RKO (cell line): ENCODE results near the gene HIC2.
"Not testable (repeated sequence)": the region's sequence is repeated elsewhere in the genome, so short reads cannot be mapped to it uniquely, and the experiment has no call there.

Source experiments
- DNase-seq: peaks from one replicate; pipeline ENCODE4 v3.0.0-alpha.2; 2016; ENCODE audit warnings: low spot score

HIC2 gene

DNA sequence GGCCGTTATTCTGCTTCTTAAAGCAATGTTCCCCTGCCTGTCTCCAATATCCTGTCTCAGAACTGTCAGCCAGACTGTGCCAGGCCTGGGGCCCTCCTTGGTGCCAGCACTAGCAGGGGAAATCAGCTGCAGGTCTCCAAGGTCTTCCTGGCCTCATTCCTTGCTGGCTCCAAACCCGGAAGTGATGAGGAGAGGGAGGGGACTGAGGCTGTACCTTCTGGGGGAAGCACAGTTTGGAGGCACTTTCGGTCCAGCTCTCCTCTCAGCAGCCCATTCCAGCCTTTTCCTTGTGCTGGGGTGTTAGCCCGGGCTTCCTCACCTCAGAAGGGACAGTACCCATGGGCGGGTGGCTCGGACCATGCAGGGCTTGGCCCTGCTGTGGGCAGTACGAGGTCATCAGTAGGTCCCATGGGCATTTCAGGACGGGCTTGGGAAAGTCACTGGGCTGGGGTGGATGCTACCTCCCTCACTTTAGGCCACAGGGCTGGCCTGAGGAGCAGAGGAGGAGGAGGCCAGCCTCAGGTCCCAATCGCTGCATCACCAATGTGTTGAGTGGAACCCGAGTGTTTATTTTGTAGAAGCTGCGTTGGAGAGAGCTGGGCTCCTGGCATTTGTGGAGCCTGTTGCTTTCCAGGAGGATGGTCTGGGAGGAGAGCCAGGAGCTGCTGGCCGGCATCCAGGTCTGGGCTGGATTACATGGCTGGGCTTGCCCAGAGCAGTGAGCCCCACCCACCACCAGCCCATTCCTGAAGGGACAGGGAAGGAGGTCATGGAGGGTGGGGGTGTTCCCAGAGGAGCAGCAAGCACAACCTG lies 19.0 kb downstream of the HIC2 start:
- DNase-seq, result not testable (repeated sequence)

DNA sequence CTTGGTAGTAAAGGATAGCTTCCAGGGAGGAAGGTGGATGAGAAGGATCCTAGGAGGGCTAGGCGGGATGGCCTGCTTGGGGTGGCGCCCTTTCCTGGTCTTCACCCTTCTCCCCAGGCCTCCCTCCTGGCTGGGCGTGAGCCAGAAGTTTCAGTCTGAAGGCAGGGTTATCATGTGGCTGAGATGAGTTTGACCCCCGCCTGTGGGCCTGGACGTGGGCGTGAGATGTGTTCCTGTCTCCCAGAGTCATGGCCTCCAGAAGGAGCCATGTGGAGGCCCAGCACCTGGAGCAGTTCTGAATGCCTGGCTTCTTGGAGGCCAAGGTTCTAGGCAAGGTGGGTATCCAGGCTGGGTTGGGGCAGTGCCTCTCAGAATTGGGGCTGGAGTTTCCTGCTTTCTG lies 20.8 kb downstream of the HIC2 start:
- not testable (repeated sequence) for DNase-seq

DNA sequence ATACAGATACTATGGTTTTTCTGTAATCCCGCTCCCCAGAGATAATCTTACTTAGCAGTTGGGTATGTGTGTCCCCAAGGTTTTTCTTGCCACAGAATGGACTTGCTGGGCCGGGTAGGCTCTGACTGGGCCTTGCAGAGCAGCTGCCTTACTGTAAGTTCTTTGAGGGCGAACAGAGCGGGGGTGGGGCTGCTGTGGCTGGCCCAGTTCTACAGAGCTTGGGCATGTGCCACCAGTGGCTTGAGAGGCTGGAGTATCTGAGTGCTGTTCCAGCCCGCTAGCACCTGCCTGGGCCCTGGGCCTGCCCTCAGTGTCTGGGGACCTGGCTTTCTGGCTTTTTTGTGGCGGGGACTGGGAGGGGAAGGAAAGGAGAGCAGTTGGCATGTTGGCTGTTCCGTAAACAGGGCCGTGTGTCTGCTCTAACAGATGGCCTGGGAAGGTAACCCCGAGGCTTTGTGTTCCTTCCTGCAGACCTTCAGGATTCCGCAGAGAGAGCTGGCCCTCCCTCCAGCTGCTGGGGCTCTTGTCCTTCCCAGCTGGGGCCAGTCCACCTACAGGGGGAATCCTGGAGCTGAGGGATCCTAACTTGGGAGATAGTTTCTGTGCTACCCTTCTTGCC lies 23.0 kb downstream of the HIC2 start:
- not testable (repeated sequence) for DNase-seq

- not testable (repeated sequence) for DNase-seq
These were observed 23.5 kb downstream of the HIC2 start for GRCh38 chr22:21440676-21441075.

GRCh38 chr22:21441170-21441569 lies 24.0 kb downstream of the HIC2 start:
- DNase-seq, result not testable (repeated sequence)

GRCh38 chr22:21442123-21442522 lies 25.0 kb downstream of the HIC2 start:
- not testable (repeated sequence) for DNase-seq

- DNase-seq, result not testable (repeated sequence)
These were observed 25.5 kb downstream of the HIC2 start for GRCh38 chr22:21442646-21443045.

GRCh38 chr22:21443057-21443734 lies 26.0 kb downstream of the HIC2 start:
- no peak for DNase-seq

DNA sequence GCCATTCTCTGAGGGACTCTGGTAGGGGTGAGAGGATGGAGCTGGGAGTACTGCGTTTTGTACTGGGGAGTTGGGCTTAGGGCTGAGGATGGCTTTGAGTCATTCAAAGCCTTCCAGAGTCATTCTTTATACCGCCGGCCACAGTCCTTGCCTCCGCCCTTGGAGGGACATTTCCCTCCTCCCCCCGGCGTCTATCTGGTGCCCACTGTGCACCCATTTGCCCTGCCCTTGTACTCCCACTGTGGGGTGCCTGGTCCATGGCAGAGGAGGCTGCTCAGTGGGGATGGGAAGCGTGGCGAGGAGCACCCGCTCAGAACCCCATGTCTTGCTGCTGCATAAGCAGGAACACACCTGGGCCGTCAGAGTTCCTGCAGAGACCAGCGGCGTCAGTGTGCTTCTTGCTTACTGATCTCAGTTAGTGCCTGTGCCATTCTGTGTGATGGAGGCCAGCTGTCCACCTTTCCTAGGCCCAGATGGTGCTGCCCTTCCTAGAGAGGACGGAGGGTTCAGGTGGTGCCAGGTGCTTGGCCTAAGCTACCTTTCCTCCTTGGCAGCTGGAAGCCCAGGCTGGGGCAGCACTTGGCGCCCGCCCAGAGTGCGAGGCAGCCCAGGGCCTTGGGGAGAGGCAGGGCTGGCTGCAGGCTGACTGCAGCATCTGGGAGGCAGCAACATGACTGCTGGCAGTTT lies 26.7 kb downstream of the HIC2 start:
- DNase-seq, result no peak

DNA sequence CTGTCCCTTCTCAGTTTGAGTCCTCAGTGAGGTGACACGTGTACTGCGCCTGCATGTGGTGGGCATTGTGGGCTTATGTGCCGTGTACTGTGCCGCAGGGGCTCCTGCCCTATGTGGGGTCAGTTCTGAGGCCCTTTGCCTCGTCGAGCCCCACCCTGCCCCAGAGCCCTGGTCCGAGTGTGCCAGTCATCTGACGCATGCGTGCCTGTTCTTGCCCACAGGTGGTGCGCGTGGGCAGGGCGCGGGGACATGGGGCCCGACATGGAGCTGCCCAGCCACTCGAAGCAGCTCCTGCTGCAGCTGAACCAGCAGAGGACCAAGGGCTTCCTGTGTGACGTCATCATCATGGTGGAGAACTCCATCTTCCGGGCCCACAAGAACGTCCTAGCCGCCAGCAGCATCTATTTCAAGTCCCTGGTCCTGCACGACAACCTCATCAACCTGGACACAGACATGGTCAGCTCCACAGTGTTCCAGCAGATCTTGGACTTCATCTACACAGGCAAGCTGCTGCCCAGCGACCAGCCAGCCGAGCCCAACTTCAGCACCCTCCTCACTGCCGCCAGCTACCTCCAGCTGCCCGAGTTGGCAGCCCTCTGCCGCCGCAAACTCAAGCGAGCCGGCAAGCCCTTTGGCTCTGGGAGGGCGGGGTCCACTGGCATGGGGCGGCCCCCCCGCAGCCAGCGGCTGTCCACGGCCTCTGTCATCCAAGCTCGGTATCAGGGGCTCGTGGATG lies 27.7 kb downstream of the HIC2 start:
- DNase-seq, result no peak

DNA sequence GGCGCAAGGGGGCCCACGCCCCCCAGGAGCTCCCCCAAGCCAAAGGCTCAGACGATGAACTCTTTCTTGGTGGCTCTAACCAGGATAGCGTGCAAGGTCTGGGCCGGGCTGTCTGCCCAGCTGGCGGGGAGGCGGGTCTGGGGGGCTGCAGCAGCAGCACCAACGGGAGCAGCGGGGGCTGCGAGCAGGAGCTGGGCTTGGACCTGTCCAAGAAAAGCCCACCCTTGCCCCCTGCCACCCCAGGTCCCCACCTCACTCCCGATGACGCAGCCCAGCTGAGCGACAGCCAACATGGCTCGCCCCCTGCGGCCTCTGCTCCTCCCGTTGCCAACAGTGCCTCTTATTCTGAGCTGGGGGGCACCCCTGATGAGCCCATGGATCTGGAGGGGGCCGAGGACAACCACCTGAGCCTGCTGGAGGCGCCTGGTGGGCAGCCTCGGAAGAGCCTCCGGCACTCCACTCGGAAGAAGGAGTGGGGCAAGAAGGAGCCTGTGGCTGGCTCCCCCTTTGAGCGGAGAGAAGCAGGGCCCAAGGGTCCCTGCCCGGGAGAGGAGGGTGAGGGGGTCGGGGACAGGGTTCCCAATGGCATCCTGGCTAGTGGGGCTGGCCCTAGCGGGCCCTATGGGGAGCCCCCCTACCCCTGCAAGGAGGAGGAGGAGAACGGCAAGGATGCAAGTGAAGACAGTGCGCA lies 28.4 kb downstream of the HIC2 start:
- DNase-seq, result no peak

GRCh38 chr22:21446128-21446826 lies 29.1 kb downstream of the HIC2 start:
- no peak for DNase-seq

- DNase-seq, result no peak
These were observed 29.9 kb downstream of the HIC2 start for GRCh38 chr22:21446827-21447690.

DNA sequence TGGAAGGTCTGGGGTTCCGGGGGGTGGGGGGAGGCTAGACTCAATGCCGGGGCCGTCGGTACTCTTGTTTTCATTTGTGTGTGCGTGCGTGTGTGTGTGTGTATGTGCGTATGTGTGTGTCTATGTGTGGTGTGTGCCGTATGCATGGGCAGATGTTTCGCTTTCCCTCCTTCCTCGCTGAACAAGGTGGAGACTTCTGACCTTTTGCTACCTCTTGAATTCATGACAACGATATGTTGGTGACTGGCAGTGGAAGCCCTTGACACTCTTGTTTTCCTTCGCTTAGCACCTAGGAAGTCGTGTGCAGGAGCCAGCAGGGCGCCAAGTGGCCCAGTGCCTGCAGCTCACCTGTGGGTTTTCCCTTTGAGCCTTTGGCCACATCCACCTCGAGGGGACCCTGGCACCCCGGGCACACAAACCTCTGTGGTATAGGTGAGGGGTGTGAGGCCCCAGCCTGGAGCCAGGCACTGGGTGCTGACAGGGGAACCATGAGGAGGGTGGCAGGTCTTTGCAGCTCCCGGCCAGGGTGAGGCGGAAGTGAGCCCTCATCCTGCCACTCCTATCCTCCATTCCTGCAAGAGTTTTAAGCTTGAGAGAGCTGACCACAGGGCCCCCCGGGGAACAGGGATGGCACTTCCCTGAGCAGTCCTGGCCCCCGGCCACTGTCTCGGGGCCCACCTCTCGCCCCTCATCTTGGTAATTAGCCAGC lies 30.7 kb downstream of the HIC2 start:
- DNase-seq, result no peak

DNA sequence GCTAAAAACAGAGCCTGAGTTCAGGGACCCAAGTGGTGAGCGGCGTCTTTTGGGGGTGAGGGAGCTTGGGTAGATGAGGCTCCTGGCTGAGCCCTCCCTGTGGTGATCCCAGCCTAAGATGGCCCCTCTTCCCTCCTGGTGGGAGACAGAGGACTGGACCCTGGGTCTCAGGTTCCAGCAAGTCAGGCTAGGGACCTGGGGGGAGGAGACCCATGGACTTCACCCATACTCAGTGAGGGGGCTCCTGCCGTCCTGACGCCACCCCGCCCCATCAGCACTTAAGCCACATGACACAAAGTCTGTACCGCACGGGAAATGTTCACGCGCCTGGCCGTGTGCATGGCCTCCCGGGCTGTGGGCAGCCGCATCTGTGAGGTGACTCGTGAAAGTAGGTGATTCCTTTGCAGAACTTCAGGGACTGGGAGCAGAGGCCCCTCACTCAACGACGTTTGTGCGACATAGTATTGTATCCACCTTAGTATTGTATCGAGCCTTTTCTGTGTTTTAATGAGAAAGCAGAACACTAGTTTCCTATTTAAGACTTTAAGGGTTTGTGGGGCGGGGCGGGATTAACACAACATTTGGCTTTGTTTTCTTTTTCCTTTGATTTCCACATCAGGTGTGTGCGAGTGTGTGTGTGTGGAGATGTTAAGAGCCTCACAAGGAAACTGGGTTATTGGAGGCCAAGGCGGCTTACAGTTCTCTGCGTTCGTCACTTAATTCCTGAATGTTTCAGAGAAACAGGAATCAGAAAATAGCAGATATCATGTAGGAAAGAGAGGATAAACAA lies 31.7 kb downstream of the HIC2 start:
- DNase-seq, result no peak

DNA sequence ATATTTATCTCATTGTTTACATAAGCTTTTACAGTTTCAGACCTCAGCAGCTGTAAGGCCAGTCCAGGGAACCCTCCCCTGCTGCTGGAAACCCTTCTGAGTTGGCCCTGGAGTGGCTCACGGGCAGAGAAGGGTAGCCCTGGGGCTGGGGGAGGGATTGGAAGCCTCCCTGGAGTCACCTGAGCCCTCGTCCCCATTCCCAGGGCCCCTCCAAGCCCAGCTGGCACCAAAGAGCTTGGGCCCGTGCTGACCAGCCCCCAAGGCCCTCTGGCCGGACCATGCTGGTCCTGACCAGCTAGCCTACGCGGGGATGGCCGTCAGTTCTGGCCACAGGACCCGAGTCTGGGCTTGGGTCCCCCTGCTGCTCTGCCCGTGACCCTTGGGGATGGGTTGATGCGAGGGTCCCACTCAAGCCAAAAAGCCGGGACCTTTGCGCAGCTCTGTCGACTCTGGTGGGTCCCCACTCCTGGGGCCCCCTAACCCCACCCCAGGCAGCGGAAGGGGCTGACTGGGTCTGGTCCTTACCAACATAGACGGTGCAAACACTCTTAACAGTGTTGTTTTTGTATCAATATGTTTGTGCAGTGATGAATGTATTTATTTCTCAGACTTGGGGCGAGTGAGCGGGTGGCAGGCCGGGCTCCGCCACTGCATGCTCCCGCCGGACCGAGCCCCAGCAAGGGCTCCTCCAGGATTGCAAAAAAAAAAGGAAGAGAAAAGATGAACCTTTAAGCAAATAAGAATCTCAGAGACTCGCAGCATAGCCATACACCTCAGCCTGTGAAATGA lies 32.6 kb downstream of the HIC2 start:
- DNase-seq, result no peak

GRCh38 chr22:21450320-21450831 lies 33.2 kb downstream of the HIC2 start:
- DNase-seq, result no peak
